H9 (cell line): Measurements from ENCODE around the gene CDK6. TPM values are rescaled to one million over a fixed set of nuclear protein-coding genes. Genes with fewer than 3 reads are reported as not detected.

ENCODE experiments used
- DNase-seq: peaks from one replicate; pipeline ENCODE4 v3.0.0-alpha.2; 2017
- H2AFZ ChIP-seq: one replicate; pipeline ENCODE4 v1.6.1; 2013; ENCODE audit warnings: mild to moderate bottlenecking, low read length, control low read depth, moderate library complexity
- H2AK5ac ChIP-seq: 2 replicates; pipeline ENCODE4 v1.6.1; 2013; ENCODE audit warnings: low read length, control low read depth, mixed read lengths; ENCODE audit not compliant: insufficient read length
- H2BK120ac ChIP-seq: one replicate; pipeline ENCODE4 v1.6.1; 2013; ENCODE audit warnings: low read depth, mild to moderate bottlenecking, low read length, control low read depth, inconsistent platforms; ENCODE audit not compliant: poor library complexity, severe bottlenecking
- H2BK12ac ChIP-seq: 2 replicates; pipeline ENCODE4 v1.6.1; 2013; ENCODE audit warnings: low read length, control low read depth, mixed read lengths, low read depth; ENCODE audit not compliant: insufficient read length
- H2BK15ac ChIP-seq: 2 replicates; pipeline ENCODE4 v1.6.1; 2013; ENCODE audit warnings: low read depth, low read length, control low read depth
- H2BK20ac ChIP-seq: one replicate; pipeline ENCODE4 v1.6.1; 2013; ENCODE audit warnings: low read depth, mild to moderate bottlenecking, low read length, control low read depth, inconsistent platforms; ENCODE audit not compliant: poor library complexity, severe bottlenecking
- H2BK5ac ChIP-seq: 2 replicates; pipeline ENCODE4 v1.6.1; 2013; ENCODE audit warnings: low read length, control low read depth, mixed read lengths; ENCODE audit not compliant: insufficient read length
- H3K14ac ChIP-seq: 2 replicates; pipeline ENCODE4 v1.6.1; 2013; ENCODE audit warnings: low read length, control low read depth; ENCODE audit not compliant: insufficient read depth
- H3K18ac ChIP-seq: 2 replicates; pipeline ENCODE4 v1.6.1; 2013; ENCODE audit warnings: low read depth, mild to moderate bottlenecking, mixed read lengths, low read length, control low read depth; ENCODE audit not compliant: insufficient read length
- H3K23ac ChIP-seq: 2 replicates; pipeline ENCODE4 v1.6.1; 2013; ENCODE audit warnings: low read length, control low read depth, mixed read lengths, low read depth; ENCODE audit not compliant: insufficient read length
- H3K23me2 ChIP-seq: 2 replicates; pipeline ENCODE4 v1.6.1; 2013; ENCODE audit warnings: low read depth, mild to moderate bottlenecking, mixed read lengths, low read length, control low read depth; ENCODE audit not compliant: insufficient read length, poor library complexity, severe bottlenecking
- H3K27ac ChIP-seq: 2 replicates; pipeline ENCODE4 v1.5.1; 2013; ENCODE audit warnings: low read length, control low read depth, mixed read lengths, low read depth; ENCODE audit not compliant: insufficient read length
- H3K27me3 ChIP-seq: 2 replicates; pipeline ENCODE4 v1.6.1; 2013; ENCODE audit warnings: low read length, control low read depth, inconsistent platforms; ENCODE audit not compliant: insufficient read depth
- H3K4ac ChIP-seq: 2 replicates; pipeline ENCODE4 v1.6.1; 2013; ENCODE audit warnings: low read depth, mild to moderate bottlenecking, control low read depth, inconsistent platforms, low read length, moderate library complexity
- H3K4me1 ChIP-seq: 2 replicates; pipeline ENCODE4 v1.6.1; 2013; ENCODE audit warnings: low read length, control low read depth, inconsistent platforms; ENCODE audit not compliant: insufficient read depth
- H3K4me2 ChIP-seq: 2 replicates; pipeline ENCODE4 v1.6.1; 2013; ENCODE audit warnings: low read length, control low read depth, mixed read lengths; ENCODE audit not compliant: insufficient read length, insufficient read depth
- H3K56ac ChIP-seq: 2 replicates; pipeline ENCODE4 v1.6.1; 2013; ENCODE audit warnings: low read depth, mild to moderate bottlenecking, mixed read lengths, low read length, control low read depth; ENCODE audit not compliant: insufficient read length
- H3K79me1 ChIP-seq: 2 replicates; pipeline ENCODE4 v1.6.1; 2013; ENCODE audit warnings: low read depth, mild to moderate bottlenecking, moderate library complexity, low read length, control low read depth, inconsistent platforms; ENCODE audit not compliant: insufficient read depth, poor library complexity, severe bottlenecking
- H3K79me2 ChIP-seq: 2 replicates; pipeline ENCODE4 v1.6.1; 2013; ENCODE audit warnings: low read length, control low read depth, inconsistent platforms; ENCODE audit not compliant: insufficient read depth
- H3K9ac ChIP-seq: 2 replicates; pipeline ENCODE4 v1.6.1; 2013; ENCODE audit warnings: low read length, control low read depth, mixed read lengths; ENCODE audit not compliant: insufficient read length; ENCODE audit errors: extremely low read depth
- H3K9me3 ChIP-seq: one replicate; pipeline ENCODE4 v1.6.1; 2013; ENCODE audit warnings: low read depth, low read length, inconsistent platforms; ENCODE audit not compliant: control insufficient read depth
- H3T11ph ChIP-seq: one replicate; pipeline ENCODE4 v1.6.1; 2013; ENCODE audit warnings: mild to moderate bottlenecking, low read length, control low read depth, inconsistent platforms
- H4K20me1 ChIP-seq: one replicate; pipeline ENCODE4 v1.6.1; 2013; ENCODE audit not compliant: control insufficient read depth, insufficient read length, insufficient read depth
- H4K5ac ChIP-seq: 2 replicates; pipeline ENCODE4 v1.6.1; 2013; ENCODE audit warnings: low read depth, mild to moderate bottlenecking, mixed read lengths, low read length, control low read depth; ENCODE audit not compliant: insufficient read length
- H4K8ac ChIP-seq: replicated peaks from 2 replicates; pipeline ENCODE4 v1.6.1; 2013; ENCODE audit warnings: low read length, control low read depth, mixed read lengths, low read depth; ENCODE audit not compliant: insufficient read length
- H4K91ac ChIP-seq: 2 replicates; pipeline ENCODE4 v1.6.1; 2013; ENCODE audit warnings: low read depth, mild to moderate bottlenecking, moderate library complexity, mixed read lengths, low read length, control low read depth; ENCODE audit not compliant: insufficient read length
- H3K27ac Mint-ChIP-seq, 3 experiments: 2 replicates in 2 of 3; 3 replicates in 1 of 3; pipeline ENCODE4 v1.8.0; 2020 to 2021; ENCODE audit warnings: mixed read lengths in 3 of 3, mild to moderate bottlenecking in 1 of 3, moderate library complexity in 1 of 3
- H3K27me3 Mint-ChIP-seq: 2 replicates; pipeline ENCODE4 v1.8.0; 2021; ENCODE audit warnings: low read depth, mild to moderate bottlenecking, moderate library complexity, mixed read lengths
- H3K36me3 Mint-ChIP-seq, 3 experiments: 2 replicates in 2 of 3; 3 replicates in 1 of 3; pipeline ENCODE4 v1.8.0; 2020 to 2021; ENCODE audit warnings: low read depth in 3 of 3, mixed read lengths in 3 of 3; ENCODE audit not compliant: insufficient read depth in 1 of 3
- H3K4me1 Mint-ChIP-seq, 2 experiments: 2 replicates each; pipeline ENCODE4 v1.8.0; 2020; ENCODE audit warnings: mixed read lengths in 2 of 2
- H3K4me3 Mint-ChIP-seq, 2 experiments: 2 replicates in 1 of 2; 3 replicates in 1 of 2; pipeline ENCODE4 v1.8.0; 2020 to 2021; ENCODE audit warnings: mild to moderate bottlenecking in 2 of 2, mixed read lengths in 2 of 2, moderate library complexity in 1 of 2
- H3K9me3 Mint-ChIP-seq, 2 experiments: 2 replicates in 1 of 2; 3 replicates in 1 of 2; pipeline ENCODE4 v1.8.0; 2020; ENCODE audit warnings: mild to moderate bottlenecking in 2 of 2, mixed read lengths in 2 of 2, moderate library complexity in 1 of 2
- WGBS: extraction: QIAGEN DNeasy Blood & Tissue Kit; methylation state at CpG from one replicate; pipeline ENCODE4 v1.1.7; 2013; ENCODE audit warnings: missing lambda C conversion rate, low lambda C conversion rate, mixed read lengths; ENCODE audit not compliant: insufficient read length; ENCODE audit errors: extremely low coverage; 5-methylcytosine and 5-hydroxymethylcytosine counted together
- total RNA-seq: library from RNA; stranded (reverse); gene quantifications from 2 replicates; pipeline ENCODE4 v1.2.1, GENCODE V29; 2021
- TF ChIP-seq, protein P1 (sequence below): fragments of 200-600 bp; sonication (generic); conservative IDR thresholded peaks from 3 replicates; pipeline ENCODE4 v1.8.0; 2021; ENCODE audit warnings: antibody characterized with exemption, mild to moderate bottlenecking

Gene CDK6
- total RNA-seq, 1 experiment from 2014 or later = 30.0 TPM

DNA sequence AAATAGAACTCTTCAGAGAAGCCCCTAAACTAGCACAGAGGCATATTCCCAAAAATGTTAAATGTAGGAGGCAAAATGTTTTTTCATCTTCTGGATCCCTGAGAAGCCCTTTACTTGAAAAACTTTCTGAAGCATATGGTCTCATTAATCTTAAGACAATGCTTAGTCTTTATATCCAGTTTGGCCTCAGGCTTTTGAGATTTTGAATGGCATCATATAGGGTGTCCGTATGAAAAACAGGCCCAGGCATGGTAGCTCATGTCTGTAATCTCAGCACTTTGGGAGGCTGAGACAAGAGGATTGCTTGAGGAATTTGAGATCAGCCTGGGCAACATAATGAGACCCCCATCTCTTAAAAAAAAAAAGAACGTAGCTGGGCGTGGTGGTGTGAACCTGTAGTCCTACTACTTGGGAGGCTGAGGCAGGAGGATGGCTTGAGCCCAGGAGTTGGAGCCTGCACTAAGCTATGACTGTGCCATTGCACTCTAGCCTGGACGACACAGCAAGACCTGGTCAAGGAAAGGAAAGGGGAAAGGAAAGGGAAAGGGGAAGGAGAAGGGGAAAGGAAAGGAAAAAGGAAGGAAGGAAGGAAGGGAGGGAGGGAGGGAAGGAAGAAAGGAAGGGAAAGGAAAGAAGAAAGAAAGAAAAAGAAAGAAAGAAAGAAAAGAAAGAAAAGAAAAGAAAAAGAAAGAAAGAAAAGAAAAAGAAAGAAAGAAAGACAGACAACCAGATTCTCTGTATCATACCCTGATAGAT, 119.4 kb downstream of the CDK6 start:
- no peak overlapping the region for H4K5ac ChIP-seq
- H4K20me1 ChIP-seq = no peaks in the 10 kb centered on the region
- no peak overlapping the region for H3K18ac ChIP-seq
- no peak overlapping the region for H2AFZ ChIP-seq
- Mint-ChIP-seq H3K27ac (no peak overlapping the region), H3K9me3 (no peaks in the 10 kb centered on the region), H3K4me3 (no peak overlapping the region), H3K36me3 (no peaks in the 10 kb centered on the region; a peak in 1 of 7 replicates), H3K4me1 (peaks cover 6 to 10% of the 10 kb centered on the region in 2 experiments), H3K27me3 (no peaks in the 10 kb centered on the region)
- no peak overlapping the region for H2AK5ac ChIP-seq
- no peak overlapping the region for H3K27ac ChIP-seq
- no peak overlapping the region for H2BK5ac ChIP-seq
- no peaks in the 10 kb centered on the region for H3K79me2 ChIP-seq
- 0 out of 2 replicates have a peak, but pooled peaks cover 3% of the 10 kb centered on the region for H3K4me1 ChIP-seq
- H3K23me2 ChIP-seq = no peaks in the 10 kb centered on the region
- H3K56ac ChIP-seq = no peak overlapping the region
- peaks cover 2% of the 10 kb centered on the region; the same call in 1 of the 2 replicates for H3K27me3 ChIP-seq
- WGBS = no CpG with 5 or more reads among the region's 4 CpGs
- no peak overlapping the region for H2BK15ac ChIP-seq
- no peak for DNase-seq
- TF ChIP-seq, protein P1, sequence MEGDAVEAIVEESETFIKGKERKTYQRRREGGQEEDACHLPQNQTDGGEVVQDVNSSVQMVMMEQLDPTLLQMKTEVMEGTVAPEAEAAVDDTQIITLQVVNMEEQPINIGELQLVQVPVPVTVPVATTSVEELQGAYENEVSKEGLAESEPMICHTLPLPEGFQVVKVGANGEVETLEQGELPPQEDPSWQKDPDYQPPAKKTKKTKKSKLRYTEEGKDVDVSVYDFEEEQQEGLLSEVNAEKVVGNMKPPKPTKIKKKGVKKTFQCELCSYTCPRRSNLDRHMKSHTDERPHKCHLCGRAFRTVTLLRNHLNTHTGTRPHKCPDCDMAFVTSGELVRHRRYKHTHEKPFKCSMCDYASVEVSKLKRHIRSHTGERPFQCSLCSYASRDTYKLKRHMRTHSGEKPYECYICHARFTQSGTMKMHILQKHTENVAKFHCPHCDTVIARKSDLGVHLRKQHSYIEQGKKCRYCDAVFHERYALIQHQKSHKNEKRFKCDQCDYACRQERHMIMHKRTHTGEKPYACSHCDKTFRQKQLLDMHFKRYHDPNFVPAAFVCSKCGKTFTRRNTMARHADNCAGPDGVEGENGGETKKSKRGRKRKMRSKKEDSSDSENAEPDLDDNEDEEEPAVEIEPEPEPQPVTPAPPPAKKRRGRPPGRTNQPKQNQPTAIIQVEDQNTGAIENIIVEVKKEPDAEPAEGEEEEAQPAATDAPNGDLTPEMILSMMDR = no peak
- H3K9ac ChIP-seq = no peak overlapping the region
- no peak overlapping the region for H3K14ac ChIP-seq
- no peak overlapping the region for H3K23ac ChIP-seq
- H2BK20ac ChIP-seq = no peak overlapping the region
- H3T11ph ChIP-seq = no peak overlapping the region
- no peak overlapping the region for H3K4me2 ChIP-seq
- no peak overlapping the region for H4K8ac ChIP-seq
- no peak overlapping the region for H4K91ac ChIP-seq
- H2BK120ac ChIP-seq = no peak overlapping the region
- H2BK12ac ChIP-seq = no peak overlapping the region
- H3K9me3 ChIP-seq = no peaks in the 10 kb centered on the region
- no peak overlapping the region for H3K4ac ChIP-seq
- no peaks in the 10 kb centered on the region for H3K79me1 ChIP-seq
